SH-SY5Y (cell line): Measurements from ENCODE around the gene ARHGEF37.

Experiments used
- GATA2 ChIP-seq: IDR thresholded peaks from 2 replicates; pipeline ENCODE4 v1.6.1; 2011; ENCODE audit warnings: mild to moderate bottlenecking, low read depth, low read length
- GATA3 ChIP-seq: IDR thresholded peaks from 2 replicates; pipeline ENCODE4 v1.6.1; 2011; ENCODE audit warnings: low read depth, mild to moderate bottlenecking, low read length, moderate library complexity

DNA sequence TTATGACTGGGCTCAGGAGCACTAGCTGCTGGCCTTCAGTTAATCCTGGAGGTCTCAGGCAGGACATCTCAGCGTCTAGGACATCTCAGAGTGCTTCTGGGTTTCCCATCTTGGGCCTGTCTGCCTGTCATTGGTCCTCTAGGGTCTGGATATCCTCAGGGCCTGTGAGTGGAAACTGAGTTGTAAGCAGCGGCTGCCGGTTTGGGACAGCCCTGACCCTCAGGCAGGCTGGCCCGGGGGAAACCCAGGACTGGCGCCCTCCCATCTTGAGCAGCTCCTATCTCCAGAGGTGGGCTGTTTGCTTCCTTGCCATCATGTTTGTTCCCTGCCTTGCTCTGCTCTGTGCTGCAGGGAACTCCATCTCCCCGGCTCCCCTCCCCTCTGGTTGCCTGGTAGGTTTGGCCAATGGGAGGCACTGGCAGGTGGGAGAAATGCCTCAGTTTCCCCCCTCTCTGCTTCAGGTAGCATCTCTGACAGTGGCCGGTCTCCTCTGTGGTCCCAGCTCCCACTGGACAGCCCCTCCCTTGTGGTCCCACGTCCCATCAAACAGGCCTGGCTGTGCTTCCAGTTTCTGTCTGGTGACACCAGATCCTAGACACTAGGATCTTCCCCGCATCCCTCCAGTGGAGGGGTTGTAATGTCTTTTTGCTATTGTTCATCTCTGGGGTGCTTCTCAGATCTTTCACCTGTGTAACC, 57.4 kb downstream of the ARHGEF37 start:
- no peak for TF ChIP-seq GATA2
- no peak for TF ChIP-seq GATA3
